CD4-positive, alpha-beta T cell treated with Interleukin-6 for 4 hours (primary cell): Measurements from ENCODE around the gene ANKRD11.

Experiments
- DNase-seq: peaks from one replicate; pipeline ENCODE4 v3.0.0-alpha.2; 2020; ENCODE audit warnings: mixed read lengths

ANKRD11 gene

DNA sequence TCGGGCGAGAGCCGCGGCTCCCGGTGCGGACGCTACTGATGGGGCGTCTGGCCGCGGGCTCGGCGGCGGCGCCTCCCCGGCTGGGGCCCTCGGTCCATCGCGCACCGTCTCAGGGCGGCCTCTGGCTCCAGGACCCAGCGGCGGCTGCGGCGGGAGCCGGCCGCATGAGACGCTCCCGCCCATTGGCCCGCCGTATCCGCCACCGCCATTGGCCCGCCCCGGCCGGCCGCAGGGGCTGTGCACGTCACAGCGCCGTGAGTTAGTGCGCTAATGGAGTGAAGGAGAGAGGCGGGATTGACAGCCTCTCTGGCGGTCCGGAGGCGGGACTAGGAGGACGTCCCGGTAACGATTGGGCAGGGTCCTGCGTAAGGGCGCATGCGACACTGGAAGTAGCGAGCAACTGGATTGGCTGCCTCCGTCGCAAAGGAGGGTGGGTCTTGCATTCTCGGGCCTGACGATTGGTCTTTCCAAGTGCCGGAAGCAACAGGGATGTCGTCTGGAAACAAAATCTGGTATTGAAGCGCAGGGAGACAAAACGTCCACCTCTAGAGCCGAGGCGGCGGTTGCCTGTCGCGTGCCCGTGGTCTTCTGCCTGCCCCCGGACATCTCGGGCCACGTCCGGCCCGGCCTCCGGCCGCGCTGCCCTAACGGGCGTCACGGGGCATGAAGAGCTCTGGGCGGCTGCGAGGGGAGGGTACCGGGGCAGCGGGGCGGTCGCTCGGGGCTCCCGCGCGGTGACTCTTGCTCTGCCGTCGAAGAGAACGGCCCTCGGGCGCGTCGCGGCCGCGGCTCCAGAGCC lies at the start of gene ANKRD11:
Gene ANKRD11, minus strand, starts transcription at position 123 of the 799 bp plus-strand sequence. CDS start 173,542 bp downstream, outside the sequence.
- DNase-seq: peak; percentile 98

DNA sequence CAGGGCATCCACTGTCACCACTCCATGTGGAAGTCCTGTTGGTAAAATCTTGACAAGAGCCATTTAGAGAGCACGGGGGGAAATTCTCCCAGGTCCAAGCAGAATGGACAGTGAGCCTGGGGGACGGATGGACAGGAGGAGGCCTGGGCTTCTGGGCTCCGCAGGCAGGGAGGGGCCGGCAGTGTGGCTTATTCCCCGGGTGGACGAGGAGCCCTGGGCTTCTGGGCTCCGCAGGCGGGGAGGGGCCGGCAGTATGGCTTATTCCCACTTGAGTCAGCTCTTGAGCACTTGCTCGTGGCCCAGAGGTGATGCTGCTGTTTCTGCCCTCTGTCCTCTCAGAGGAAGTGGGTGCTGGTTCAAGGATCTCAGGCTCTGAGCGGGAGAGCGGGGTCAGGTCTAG lies 47.9 kb upstream of the ANKRD11 start:
- DNase-seq: no peak

DNA sequence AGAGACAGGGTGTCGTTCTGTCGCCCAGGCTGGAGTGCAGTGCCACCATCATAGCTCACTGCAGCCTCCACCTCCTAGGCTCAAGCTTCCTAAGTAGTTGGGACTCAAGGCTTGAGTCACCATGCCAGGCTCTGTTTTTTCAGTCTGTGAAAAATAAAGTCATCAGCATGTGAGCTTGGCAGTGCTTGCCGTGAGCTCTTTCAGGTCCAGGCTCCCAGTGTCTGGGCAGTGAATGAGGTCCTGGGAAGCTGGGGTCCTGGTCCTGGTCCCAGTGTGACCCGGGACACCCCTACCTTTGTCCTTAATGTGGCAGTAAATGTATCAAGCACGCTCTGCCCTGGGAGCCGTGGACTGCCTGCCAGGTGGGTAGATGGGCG lies 47.2 kb upstream of the ANKRD11 start:
- DNase-seq: no peak

DNA sequence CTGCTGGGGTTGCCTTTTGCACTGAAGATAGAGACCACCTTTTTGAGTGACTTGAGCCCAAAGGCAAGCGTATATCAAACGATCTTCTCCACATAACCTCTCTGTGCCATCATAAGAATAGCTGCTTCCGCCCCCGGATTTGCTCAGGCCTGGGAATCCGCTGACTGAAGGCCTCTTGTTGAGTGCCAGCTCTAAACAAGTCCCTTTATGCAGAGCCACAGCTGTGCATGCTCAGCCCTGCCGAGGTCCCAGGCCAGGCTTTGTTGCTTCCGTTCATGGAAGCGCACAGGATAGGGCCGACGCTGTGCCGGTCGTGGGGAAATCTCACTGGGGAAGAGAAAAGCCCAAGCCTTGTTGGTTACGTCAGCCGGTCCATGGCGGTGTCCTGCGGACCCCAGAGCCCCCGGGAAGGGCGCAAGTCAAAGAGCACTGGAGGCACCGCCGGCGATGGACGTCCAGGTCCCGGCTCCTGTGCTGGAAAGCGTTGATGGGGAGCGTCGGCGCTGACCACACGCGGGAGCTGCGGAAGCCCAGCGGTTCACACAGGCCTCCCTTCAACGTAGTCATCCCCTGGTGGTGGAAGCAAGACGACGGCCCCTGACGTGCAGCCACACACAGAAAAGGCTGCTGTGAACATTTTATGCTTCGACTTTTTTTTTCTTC lies 46.7 kb upstream of the ANKRD11 start:
- DNase-seq: no peak

DNA sequence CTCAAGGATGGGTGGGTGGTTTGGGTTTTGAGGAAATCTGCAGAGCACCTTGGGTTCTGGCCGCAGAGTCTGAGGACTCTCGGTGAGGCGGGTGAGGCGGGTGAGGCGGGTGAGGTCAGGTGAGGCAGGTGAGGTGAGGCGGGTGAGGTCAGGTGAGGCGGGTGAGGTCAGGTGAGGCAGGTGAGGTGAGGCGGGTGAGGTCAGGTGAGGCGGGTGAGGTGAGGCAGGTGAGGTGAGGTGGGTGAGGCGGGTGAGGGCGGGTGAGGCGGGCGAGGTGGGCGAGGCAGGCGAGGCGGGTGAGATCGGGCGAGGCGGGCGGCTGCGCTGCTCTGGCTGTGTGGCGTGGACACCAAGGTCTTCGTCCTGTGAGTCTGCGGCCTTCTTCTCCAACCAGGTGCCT lies 46.0 kb upstream of the ANKRD11 start:
- no peak for DNase-seq

DNA sequence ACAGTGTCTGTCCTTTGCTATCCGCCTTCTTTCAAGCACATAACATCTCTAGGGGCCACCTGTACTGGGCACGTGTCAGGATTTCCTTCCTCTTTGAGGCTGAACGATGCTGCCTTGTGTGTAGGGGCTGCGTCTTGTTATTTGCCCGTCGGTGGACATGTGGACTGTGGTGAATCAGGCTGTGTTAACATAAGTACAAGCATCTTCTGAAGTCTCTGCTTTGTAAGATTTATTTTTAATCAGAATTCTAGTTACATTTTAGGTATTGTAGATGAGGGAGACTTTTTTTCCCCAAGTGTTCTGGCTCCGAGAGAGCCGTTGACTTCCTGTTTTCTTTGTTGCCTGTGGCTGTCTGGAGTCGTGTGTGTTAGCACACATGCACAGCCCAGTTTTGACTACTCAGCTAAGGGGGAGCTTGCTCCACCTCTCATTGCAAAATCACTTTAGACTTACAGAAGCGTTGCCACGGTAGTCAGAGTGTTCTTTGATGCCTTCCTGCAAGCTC lies 43.9 kb upstream of the ANKRD11 start:
- peak; percentile 66 for DNase-seq

DNA sequence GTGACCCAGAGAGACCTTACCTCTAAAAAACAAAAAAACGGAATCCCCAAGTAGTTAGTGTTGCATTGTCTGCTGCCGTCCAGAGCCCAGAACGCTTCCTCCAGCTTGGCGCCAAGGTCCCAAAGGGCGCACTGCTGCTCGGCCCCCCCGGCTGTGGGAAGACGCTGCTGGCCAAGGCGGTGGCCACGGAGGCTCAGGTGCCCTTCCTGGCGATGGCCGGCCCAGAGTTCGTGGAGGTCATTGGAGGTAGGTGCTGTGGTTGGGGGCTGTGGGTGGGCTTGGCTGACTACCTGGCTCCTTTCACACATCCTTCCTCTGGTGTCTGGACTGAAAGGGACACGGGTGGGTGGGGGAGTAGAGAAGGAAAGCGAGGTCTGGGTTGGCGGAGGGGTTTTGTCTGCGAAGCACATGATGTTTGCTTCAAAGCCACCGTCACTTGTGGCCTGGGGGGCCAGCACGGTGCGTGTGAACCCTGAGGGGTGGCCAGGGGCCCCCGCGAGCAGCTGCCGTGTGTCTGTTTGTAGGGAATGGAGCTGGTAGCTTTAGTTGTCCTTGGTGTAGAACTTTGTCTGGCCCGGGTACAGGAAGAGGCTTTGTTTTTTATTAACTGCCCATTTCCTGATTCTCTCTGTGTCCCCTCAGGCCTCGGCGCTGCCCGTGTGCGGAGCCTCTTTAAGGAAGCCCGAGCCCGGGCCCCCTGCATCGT lies 41.6 kb upstream of the ANKRD11 start:
- no peak for DNase-seq

DNA sequence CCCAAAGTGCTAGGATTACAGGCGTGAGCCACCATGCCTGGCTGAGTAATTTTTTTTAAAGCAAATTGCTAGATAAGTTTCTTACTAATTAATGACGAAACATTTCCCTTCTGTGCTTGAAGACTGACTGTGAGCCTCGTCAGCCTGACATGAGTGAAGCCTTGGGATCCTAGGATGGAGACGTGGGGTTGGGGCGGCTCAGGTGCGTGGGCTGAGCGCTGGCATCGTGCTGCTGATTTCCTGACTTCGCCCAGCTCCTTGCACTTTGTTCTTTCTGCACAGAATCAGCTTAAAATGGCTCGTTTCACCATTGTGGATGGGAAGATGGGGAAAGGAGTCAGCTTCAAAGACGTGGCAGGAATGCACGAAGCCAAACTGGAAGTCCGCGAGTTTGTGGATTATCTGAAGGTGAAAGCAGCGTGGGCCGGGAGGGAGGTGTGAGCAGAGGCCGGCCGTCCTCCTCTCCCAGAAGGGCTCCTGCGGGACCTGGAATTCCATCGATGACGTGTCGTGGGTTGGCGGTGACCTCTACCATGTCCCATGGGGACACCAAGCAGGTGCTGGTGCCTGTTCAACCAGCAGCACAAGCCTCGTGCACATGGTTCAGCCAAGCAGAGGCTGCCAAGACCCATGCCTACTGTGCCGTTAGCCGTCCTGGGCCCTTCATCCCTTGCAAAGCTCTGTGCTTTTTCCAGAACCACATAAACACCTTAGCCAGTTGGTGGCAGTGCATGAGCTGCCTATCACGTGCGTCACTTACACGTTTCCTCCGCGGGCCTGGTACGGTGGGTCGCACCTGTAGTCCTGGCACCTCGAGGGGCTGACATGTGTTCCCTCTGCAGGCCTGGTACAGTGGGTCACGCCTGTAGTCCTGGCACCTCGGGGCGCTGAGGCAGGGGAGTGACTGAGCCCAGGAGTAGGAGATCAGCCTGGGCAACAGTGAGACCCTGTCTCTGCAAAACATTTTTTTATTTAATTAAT lies 40.3 kb upstream of the ANKRD11 start:
- no peak for DNase-seq

DNA sequence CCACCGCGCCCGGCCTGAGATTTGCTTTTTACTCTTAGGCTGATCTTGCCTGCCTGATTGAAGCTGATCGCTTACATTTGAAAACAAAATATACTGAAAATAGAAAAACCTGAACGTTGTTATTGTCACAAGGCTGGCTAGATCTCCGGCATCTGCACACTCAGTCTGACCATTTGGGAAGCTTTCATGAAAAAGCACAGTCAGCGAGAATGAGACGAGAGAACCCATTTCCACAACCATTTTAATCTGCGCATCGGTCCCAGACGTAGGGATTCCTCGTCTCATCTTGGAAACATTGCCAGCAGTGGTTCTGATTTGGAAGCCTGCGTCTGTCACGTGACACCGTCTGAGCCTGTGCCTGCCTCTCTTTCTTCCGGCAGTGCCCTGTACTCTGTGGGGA lies 38.7 kb upstream of the ANKRD11 start:
- DNase-seq: no peak

DNA sequence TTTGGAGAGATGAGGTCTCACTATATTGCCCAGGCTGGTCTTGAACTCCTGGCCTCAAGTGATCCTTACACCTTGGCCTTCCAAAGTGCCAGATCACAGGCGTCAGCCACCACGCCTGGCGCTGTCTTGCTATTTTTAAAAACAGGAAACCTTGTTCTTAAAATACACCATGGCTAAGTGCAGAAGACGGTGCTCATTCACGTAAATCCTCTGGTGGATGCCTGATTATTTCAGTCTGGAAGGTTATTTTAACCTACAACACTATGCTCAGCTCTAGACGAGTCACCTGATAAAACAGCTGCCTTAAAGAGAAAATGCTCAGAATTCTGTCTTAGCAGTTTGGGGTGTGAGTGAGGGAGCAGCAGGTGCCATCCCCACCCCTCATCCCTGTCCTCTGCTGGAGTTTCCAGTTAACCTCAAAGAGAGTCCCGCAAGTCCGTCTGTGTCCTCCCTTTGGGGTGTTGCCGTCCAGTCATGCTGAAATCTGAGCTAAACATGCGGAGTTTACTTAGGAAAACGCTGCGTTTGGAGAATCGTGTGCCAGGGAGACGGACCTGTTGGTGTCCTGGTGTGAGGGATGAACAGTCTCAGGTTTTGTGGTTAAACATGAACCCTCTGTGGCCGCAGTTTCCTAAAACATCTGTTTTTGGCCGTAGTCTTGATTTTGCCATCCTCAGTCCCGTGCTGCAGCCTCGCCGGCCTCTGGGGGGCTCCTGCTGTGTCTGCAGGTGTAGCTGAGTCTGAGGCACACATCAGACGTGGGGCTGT lies 35.0 kb upstream of the ANKRD11 start:
- no peak for DNase-seq

DNA sequence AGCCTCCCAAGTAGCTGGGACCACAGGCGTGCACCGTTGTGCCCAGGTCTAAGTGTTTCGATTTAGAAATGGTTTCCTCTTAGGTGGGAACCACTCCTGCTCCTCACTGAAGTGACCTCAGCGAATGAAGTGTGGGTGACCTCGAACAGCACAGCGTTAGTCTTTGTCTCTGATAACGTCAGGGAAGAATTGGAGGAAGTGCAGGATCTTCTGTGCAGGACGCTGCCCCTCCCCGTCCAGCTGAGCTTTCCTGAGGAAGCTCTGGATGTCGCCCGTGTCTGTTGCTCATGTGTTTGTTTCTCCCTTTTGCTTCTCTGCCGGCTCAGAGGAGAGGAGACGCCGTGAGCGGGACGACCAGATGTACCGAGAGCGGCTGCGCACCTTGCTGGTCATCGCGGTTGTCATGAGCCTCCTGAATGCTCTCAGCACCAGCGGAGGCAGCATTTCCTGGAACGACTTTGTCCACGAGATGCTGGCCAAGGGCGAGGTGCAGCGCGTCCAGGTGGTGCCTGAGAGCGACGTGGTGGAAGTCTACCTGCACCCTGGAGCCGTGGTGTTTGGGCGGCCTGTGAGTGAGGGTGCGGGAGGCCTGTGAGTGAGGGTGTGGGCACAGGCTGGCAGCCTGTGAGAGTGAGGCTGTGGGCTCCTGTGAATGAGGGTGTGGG lies 33.5 kb upstream of the ANKRD11 start:
- DNase-seq: no peak

DNA sequence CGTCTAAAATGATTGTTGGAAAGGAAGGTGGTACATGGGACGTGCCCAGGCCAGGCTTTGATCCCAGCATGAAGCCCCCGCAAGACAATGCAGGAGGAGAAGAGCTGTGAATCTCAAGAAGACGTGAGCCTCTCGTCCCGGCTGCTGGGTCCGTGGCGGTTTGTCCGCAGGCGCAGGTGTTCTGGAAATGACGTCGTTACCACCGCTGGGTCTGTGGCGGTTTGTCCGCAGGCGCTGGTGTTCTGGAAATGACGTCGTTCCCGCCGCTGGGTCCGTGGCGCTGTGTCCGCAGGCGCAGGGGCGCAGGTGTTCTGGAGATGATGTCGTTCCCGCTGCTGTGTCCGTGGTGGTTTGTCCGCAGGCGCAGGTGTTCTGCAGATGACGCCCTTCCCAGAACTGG lies 31.9 kb upstream of the ANKRD11 start:
- no peak for DNase-seq

DNA sequence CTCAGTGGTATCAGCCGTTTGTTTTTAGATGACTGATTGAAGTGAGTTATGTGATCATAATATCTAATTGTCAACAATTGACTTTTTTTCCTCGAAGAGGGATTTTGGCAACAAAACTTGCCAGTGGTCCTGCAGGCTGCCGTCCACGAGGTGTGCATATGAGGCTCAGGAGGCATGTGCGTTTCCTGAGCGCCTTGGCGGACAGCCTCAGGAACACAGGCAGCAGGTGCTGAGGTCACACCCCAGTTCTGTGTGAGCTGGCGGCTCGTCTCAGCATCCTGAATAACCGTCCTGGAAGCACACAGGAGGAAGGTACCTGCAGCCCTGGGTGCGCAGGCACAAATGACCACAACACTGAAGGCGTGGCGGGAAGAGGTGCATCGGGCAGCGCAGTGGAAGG lies 29.5 kb upstream of the ANKRD11 start:
- DNase-seq: no peak

DNA sequence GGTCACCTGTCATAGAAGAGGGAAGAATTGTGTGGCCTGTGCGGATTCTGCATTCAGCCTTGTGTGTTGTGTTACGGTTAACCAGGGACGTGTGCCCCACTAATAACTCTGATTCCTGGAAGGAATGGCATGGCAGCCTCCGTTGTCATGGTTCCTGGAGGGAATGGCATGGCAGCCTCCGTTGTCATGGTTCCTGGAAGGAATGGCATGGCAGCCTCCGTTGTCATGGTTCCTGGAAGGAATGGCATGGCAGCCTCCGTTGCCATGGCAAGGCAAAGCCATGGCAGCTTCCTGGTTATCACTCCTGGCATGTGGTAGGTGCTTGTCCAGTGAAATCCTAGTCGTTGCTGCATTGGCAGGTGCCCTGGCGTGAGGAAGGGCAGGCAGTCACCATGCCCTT lies 26.8 kb upstream of the ANKRD11 start:
- no peak for DNase-seq

DNA sequence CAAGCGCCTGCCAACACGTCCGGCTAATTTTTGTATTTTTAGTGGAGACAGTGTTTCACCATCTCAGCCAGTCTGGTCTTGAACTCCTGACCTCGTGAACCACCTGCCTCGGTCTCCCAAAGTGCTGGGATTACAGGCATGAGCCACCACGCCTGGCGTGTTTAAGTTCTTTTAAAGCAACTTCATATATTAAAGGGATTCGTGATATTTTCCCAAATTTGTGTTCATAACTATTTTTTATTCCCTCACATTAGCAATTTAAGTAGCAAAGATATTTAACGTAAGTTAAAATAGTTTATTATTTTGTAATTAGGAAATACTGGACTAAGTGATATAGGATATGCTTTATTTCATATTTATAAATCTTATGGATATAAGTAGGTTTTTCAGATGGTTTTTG lies 22.1 kb upstream of the ANKRD11 start:
- DNase-seq: no peak

DNA sequence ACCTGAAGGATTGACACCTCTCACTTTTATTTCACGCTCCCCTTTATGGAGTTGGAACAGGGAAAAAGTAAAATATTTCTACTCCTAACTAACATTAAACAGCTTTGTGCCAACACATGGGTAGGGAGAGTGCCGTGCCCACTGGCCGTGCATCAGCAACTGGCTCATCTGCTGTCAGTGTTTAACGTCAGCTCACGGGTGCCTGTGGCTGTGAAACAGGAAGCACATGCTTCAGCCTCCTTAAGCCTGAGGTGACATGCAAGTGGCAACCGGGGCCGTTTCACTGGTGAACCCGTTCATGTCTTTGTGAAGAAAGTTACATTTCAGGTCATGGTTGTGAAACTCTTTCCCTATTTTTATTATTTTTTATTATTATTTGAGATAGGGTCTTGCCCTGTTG lies 21.0 kb upstream of the ANKRD11 start:
- DNase-seq: no peak

DNA sequence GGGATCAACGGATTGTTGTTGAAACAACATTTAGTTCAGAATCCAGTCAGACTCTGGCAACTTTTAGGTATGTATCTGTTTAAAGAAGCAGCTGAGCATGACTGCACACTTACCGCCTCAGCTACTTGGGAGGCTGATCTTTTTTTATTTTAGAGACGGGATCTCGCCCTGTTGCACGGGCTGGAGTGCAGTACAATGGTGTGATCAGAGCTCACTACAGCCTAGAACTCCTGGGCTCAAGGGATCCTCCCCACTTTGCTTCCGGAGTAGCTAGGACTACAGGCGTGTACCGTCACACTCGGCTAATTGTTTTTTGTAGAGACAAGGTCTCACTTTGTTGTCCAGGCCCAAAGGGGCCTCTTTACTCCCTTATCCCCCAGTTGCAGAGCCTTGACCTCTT lies 20.2 kb upstream of the ANKRD11 start:
- no peak for DNase-seq

DNA sequence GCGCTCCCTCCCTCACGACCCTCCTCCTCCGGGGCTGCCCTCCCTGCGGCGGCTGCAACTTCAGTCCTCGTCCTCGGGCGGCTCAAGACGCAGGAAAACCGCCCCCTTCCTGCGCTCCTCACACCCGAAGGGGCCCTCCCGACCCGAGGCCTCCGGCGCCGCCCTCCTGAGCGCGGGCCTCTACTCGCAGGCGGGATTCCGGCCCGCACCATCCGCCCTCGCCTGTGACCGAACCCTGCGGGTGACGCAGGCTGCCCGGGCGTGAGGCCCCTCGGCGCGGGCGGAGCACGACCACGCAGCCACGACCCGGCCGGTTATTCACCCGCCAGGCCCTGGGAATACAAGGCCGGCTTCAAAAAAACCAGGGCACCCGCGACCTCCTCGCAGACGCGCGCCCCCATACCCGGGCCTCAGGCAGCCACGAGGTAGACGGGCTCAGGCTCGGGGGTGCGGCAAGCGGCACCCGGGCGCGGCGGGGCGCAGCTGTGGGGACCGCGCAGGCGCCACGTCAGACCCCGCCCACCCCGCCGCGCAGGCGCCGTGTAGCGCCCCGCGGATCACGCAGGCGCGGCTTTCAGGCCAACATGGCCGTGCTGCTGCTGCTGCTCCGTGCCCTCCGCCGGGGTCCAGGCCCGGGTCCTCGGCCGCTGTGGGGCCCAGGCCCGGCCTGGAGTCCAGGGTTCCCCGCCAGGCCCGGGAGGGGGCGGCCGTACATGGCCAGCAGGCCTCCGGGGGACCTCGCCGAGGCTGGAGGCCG lies 17.7 kb upstream of the ANKRD11 start, which contains the start of gene SPG7:
Gene SPG7, plus strand, starts transcription at position 570 of the 757 bp plus-strand sequence. Its CDS starts 15 bp downstream, at position 585.
- peak; percentile 91 for DNase-seq

DNA sequence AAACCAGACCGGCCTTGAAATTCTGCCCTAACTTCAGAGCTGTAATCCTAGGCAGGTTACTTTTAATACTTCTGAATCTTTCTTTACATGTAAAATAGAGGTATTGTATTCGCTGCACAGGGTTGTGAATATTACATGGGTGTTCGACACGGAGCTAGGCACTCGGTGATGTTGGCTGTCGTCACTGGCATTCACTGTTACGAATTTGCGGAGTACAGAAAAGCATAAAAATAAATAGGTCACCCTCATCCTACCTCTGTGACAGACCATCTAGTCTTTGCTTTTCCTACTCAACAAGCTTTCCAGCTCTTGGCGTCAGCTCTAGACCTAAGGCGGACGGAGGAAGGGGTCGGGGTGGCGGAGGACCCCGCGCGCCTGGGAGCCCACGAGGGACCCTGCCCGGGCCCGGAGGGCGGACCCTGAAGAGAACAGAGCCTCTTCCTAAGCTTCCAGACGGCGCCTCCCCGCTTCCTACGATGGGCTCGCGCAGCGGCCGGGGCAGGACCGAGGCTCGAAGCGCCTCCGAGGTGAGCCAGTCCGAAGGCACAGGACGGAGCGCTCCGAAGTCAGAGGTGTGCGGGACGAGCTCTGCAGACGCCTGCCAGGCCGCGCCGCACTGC lies 17.0 kb upstream of the ANKRD11 start:
- DNase-seq: no peak

DNA sequence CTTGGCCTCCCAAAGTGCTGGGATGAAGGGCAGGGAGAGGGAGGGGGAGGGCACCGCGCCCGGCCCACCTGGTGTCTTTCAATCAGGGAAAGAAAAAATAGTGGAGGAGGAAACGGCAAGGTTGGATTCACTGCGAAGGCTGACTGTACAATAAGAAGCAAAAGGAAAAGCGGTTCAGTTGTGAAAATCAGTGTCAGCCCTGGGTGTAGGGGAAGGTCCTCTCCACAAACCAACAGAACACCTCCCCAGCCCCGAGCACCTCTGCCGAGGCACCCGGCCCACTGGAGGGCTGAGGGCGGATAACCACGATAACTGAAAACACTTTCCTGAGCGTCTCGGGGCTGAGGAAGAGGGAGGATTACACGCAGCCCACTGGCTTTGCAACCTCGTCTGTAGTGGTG lies 16.4 kb upstream of the ANKRD11 start:
- DNase-seq: peak; percentile 39
